Progenitor cell of endocrine pancreas (in vitro differentiated cells): ENCODE measurements around the gene RALGPS1. TPM values are rescaled to one million over a fixed set of nuclear protein-coding genes. Genes with fewer than 3 reads are reported as not detected.

Experiments used
- DNase-seq: peaks from one replicate; pipeline ENCODE4 v3.0.0; 2021; ENCODE audit warnings: low spot score; ENCODE audit not compliant: unreplicated experiment
- H3K27ac Mint-ChIP-seq: 2 replicates; pipeline ENCODE4 v1.8.0; 2021; ENCODE audit warnings: mild to moderate bottlenecking, moderate library complexity, mixed read lengths
- H3K27me3 Mint-ChIP-seq: 2 replicates; pipeline ENCODE4 v1.8.0; 2021; ENCODE audit warnings: mixed read lengths
- H3K36me3 Mint-ChIP-seq: 2 replicates; pipeline ENCODE4 v1.8.0; 2022; ENCODE audit warnings: mixed read lengths; ENCODE audit not compliant: insufficient read depth
- H3K4me1 Mint-ChIP-seq: 2 replicates; pipeline ENCODE4 v1.8.0; 2021; ENCODE audit warnings: low read depth, mixed read lengths
- H3K4me3 Mint-ChIP-seq: 2 replicates; pipeline ENCODE4 v1.8.0; 2021; ENCODE audit warnings: low read depth, mild to moderate bottlenecking, moderate library complexity, mixed read lengths
- H3K9me3 Mint-ChIP-seq: 2 replicates; pipeline ENCODE4 v1.8.0; 2021; ENCODE audit warnings: low read depth, mixed read lengths
- total RNA-seq: library from RNA; stranded (reverse); gene quantifications from 2 replicates; pipeline ENCODE4 v1.2.1, GENCODE V29; 2021
- TF ChIP-seq, protein P1 (sequence below): fragments of 200-600 bp; sonication (generic); IDR thresholded peaks from one replicate; pipeline ENCODE4 v1.5.0; 2021; ENCODE audit warnings: antibody characterized with exemption, mild to moderate bottlenecking; ENCODE audit not compliant: unreplicated experiment

RALGPS1 gene
- total RNA-seq, 1 donor from 2014 or later = 39.2 TPM

DNA sequence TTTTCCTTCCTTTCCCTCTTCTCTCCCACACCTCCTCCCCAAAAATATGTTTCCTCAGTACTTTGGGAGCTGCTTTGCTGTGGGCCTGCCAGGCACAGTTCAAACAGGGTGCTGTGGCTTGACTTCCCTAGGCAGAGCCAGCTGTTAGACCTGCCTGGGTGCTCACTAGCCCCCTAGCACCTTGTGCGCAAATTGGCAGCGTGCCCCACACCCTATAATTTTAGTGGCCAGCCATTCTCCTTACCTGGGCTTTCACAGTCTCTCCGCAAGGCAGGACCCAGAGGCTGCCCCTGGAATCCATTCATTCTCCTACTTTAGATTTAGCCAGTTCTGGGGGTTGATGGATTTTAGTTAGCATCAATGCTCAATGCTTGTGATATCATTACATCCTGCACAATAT is 135.6 kb downstream of the RALGPS1 start:
- H3K9me3 Mint-ChIP-seq = no peaks in the 10 kb centered on the region
- no peak overlapping the region for H3K4me3 Mint-ChIP-seq

DNA sequence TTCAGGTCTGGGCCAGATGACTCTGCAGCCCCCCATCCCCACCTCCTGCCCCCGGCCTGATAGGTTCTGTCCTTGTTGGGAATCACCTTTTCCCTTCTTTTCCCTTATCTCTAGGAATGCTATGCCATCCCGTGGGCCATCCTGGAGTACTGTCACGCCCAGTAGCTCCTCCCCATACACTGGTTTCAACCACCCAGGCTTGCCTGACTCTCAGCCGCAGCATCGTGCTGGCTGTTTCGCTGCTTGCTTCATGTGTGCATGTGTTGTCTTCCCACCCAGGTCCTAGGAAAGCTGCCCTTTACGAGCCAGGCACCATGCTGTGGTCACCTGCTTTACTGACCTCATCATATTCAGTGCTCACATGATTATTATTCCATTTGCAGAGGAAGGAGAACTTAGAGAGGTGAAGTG is 136.0 kb downstream of the RALGPS1 start:
- TF ChIP-seq, protein P1, sequence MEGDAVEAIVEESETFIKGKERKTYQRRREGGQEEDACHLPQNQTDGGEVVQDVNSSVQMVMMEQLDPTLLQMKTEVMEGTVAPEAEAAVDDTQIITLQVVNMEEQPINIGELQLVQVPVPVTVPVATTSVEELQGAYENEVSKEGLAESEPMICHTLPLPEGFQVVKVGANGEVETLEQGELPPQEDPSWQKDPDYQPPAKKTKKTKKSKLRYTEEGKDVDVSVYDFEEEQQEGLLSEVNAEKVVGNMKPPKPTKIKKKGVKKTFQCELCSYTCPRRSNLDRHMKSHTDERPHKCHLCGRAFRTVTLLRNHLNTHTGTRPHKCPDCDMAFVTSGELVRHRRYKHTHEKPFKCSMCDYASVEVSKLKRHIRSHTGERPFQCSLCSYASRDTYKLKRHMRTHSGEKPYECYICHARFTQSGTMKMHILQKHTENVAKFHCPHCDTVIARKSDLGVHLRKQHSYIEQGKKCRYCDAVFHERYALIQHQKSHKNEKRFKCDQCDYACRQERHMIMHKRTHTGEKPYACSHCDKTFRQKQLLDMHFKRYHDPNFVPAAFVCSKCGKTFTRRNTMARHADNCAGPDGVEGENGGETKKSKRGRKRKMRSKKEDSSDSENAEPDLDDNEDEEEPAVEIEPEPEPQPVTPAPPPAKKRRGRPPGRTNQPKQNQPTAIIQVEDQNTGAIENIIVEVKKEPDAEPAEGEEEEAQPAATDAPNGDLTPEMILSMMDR = no peak
- no peaks in the 10 kb centered on the region for H3K27me3 Mint-ChIP-seq
- H3K36me3 Mint-ChIP-seq = peaks cover 4% of the 10 kb centered on the region
- no peak overlapping the region for H3K4me3 Mint-ChIP-seq
- no peaks in the 10 kb centered on the region for H3K9me3 Mint-ChIP-seq
- no peak overlapping the region for H3K27ac Mint-ChIP-seq
- no peak for DNase-seq
- H3K4me1 Mint-ChIP-seq = no peaks in the 10 kb centered on the region

More for the DNA sequence above, 135.6 kb downstream of the RALGPS1 start:
- Mint-ChIP-seq H3K27me3 (no peaks in the 10 kb centered on the region), H3K4me1 (no peaks in the 10 kb centered on the region), H3K36me3 (peaks cover 4% of the 10 kb centered on the region), H3K27ac (no peak overlapping the region)
- no peak for DNase-seq
- TF ChIP-seq, protein P1 = no peak

DNA sequence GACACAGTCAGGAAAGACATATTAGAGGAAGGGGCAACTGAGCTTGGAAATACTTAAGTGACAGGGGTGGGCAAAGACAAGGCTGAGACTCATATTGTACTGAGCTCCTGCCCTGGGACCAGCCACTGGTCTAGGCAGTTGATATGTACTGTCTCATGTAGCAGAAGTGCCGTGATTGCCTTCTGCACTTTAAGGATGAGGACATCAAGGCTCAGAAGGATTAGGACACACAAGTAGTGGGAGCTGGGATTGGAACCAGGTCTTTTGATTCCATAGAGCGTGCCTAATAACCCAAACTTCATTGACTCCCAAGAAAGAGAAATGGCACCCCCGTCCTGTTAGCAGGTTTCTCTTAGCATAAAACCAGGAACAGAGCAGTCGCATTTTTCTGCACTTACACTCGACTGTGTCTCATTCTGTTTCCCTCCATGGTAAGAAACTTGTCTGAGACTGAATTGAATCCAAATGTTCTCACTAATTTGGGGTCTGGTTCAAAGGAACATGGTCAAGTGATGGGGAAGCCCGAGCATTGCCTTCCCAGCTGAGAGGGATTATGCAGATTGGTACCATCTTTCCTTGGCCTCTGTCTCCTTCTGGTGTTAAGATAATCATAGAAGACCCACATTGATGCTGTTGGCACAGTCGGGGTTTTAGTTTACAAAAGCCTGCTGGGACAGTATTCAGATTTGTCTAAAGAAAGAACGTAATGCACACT is 137.5 kb downstream of the RALGPS1 start:
- no peak overlapping the region for H3K27ac Mint-ChIP-seq
- H3K9me3 Mint-ChIP-seq = no peaks in the 10 kb centered on the region
- no peaks in the 10 kb centered on the region for H3K27me3 Mint-ChIP-seq
- H3K4me1 Mint-ChIP-seq = no peaks in the 10 kb centered on the region
- H3K36me3 Mint-ChIP-seq = peaks cover 4% of the 10 kb centered on the region
- TF ChIP-seq, protein P1 = no peak
- H3K4me3 Mint-ChIP-seq = no peak overlapping the region
- DNase-seq = no peak

DNA sequence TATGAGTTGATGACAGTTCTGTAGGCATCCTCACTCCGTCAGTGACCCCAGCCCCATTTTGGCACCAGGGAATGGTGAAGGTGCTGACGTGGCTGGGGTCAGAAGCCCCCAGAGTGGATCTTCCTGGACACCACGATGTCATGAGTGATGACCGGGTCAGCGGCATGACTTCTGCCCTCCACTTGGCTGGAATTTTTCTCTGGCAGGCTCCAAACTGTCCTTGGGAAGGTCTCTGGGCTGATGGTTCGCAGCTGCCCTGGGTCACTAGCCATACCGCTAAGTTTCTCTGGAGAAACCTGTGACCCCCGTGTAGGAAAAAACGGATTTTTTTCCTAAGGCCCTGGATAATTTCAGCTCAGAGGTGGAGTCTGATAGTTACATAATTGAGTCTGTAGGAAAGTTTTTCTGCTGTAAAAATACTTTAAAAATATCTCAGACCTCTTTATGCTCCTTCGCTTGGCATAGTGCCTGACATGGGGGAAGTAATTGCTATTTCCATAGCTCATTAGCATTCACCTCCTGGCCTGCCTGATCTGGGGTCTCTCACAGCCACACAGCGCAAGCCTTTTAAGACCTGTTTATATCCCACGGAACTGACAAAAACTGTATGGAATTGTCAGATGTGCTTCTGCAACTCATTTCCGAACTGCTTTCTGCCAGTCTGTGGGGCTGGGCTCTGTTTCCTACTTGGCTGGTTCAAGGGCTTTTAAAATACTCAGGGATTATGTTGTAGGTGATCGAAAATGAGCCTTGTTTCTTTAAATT is 138.7 kb downstream of the RALGPS1 start:
- no peaks in the 10 kb centered on the region for H3K9me3 Mint-ChIP-seq
- TF ChIP-seq, protein P1 = no peak
- H3K27me3 Mint-ChIP-seq = no peaks in the 10 kb centered on the region
- H3K4me3 Mint-ChIP-seq = no peak overlapping the region
- no peak overlapping the region for H3K27ac Mint-ChIP-seq
- H3K36me3 Mint-ChIP-seq = peaks cover 4% of the 10 kb centered on the region
- no peak for DNase-seq
- no peaks in the 10 kb centered on the region for H3K4me1 Mint-ChIP-seq

DNA sequence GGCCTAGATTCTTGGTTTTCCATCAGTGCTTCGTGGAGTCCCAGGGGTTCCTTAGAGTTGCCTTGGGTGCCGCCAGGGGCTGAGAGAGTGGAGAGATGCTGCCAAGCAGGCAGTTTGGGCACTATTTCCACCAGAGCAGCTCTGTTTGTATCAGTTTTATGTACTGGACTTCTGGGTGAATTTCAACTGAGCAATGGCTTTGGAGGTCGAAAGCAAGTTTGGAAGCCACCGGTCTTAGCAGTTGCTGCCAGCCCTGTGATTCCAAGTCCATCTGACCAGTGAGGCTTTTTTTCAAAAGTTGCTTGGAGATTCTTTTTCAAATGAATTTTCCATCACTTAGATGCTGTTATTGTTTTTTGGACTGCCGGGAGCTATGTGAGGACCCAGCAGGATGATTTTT is 139.4 kb downstream of the RALGPS1 start:
- Mint-ChIP-seq H3K4me1 (no peaks in the 10 kb centered on the region), H3K27ac (no peak overlapping the region), H3K36me3 (peaks cover 3% of the 10 kb centered on the region), H3K9me3 (no peaks in the 10 kb centered on the region), H3K27me3 (no peaks in the 10 kb centered on the region), H3K4me3 (no peak overlapping the region)
- TF ChIP-seq, protein P1 = no peak
- no peak for DNase-seq
